GM21526 (cell line): ENCODE data around the gene DUSP8.

Experiments used
- ATAC-seq: cut with Tn5 transposase; IDR thresholded peaks from one replicate; pipeline ENCODE4 v1.9.1; 2021; ENCODE audit warnings: moderate library complexity; ENCODE audit not compliant: unreplicated experiment, low FRiP score

The DUSP8 gene

GRCh38 chr11:1555713-1556153 is 16.3 kb downstream of the DUSP8 start:
- no peak for ATAC-seq

GRCh38 chr11:1554981-1555712 is 16.9 kb downstream of the DUSP8 start:
- ATAC-seq = no peak

GRCh38 chr11:1553808-1554594 is 18.1 kb downstream of the DUSP8 start:
- ATAC-seq = no peak

- no peak for ATAC-seq
Measured at GRCh38 chr11:1549338-1550330, 22.4 kb downstream of the DUSP8 start.

- no peak for ATAC-seq
Measured at GRCh38 chr11:1548221-1549070, 23.6 kb downstream of the DUSP8 start.

GRCh38 chr11:1547467-1548098 is 24.5 kb downstream of the DUSP8 start:
- no peak for ATAC-seq

GRCh38 chr11:1546536-1547466 is 25.3 kb downstream of the DUSP8 start:
- ATAC-seq = no peak

GRCh38 chr11:1546077-1546535 is 26.0 kb downstream of the DUSP8 start:
- ATAC-seq = no peak

- no peak for ATAC-seq
Measured at GRCh38 chr11:1545432-1545831, 26.6 kb downstream of the DUSP8 start.

- ATAC-seq = no peak
Measured at GRCh38 chr11:1544536-1544935, 27.5 kb downstream of the DUSP8 start.

GRCh38 chr11:1543606-1544263 is 28.3 kb downstream of the DUSP8 start:
- ATAC-seq = no peak

- no peak for ATAC-seq
Measured at GRCh38 chr11:1542267-1542666, 29.8 kb downstream of the DUSP8 start.

GRCh38 chr11:1541474-1542204 is 30.4 kb downstream of the DUSP8 start:
- no peak for ATAC-seq

- ATAC-seq = no peak
Measured at GRCh38 chr11:1540074-1540473, 32.0 kb downstream of the DUSP8 start.

GRCh38 chr11:1538153-1538552 is 33.9 kb downstream of the DUSP8 start:
- no peak for ATAC-seq

GRCh38 chr11:1536065-1536843 is 35.8 kb downstream of the DUSP8 start:
- no peak for ATAC-seq
